ENCODE measurements around the gene HJURP. TPM values are rescaled to one million over a fixed set of nuclear protein-coding genes. Genes with fewer than 3 reads are reported as not detected.

The HJURP gene
- total RNA-seq, 4 donors from 2014 or later, result 0.27 to 0.45 (median 0.38) TPM; not detected in 1

- WGBS, 2 donors, result 78 to 82% methylated on average over 9 of the region's 9 CpGs
- H3K9me3 ChIP-seq, result no peaks in the 10 kb centered on the region
- H3K36me3 ChIP-seq, result no peaks in the 10 kb centered on the region
- intact Hi-C loops (cut with DNase I), result no loop called here
- no peaks in the 10 kb centered on the region for H3K4me1 ChIP-seq
- no peak for DNase-seq
- TF ChIP-seq CTCF (IDR thresholded peaks at IDR 0.05) (no peak), POLR2A (IDR thresholded peaks at IDR 0.05) (no peak)
- H3K27me3 ChIP-seq, result no peaks in the 10 kb centered on the region
- H3K4me3 ChIP-seq (replicated peaks in 1 of 3), result no peak overlapping the region
- H3K27ac ChIP-seq, result no peak overlapping the region
Observed at GRCh38 chr2:233832414-233832813, 21.9 kb downstream of the HJURP start.

DNA sequence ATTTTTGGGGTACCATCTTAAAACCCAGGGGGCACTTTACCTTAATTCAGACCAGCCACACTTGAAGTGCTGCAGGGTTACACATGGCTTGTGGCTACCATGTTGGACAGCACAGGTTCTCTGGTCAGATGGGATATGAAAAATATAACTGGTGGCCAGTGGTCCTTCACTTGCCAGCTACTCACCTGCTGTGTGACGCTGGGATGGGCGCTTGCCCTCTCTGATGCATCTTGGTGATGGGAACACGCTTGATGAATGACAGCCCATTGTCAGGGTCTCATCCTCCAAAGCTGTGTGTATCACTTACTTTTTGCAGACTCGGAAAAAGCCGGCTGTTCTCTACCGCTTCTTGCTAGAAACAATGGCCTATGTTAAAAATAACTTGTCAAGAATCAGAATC lies 22.5 kb downstream of the HJURP start:
- no peak overlapping the region for H3K27ac ChIP-seq
- WGBS, 2 donors, result 98 to 99% methylated on average over 6 of the region's 6 CpGs
- H3K36me3 ChIP-seq, result no peaks in the 10 kb centered on the region
- no peak overlapping the region for H3K4me3 ChIP-seq (replicated peaks in 1 of 3)
- intact Hi-C loops (cut with DNase I), result no loop called here
- no peaks in the 10 kb centered on the region for H3K4me1 ChIP-seq
- no peaks in the 10 kb centered on the region for H3K9me3 ChIP-seq
- TF ChIP-seq POLR2A (IDR thresholded peaks at IDR 0.05) (no peak), CTCF (IDR thresholded peaks at IDR 0.05) (no peak)
- no peak for DNase-seq
- no peaks in the 10 kb centered on the region for H3K27me3 ChIP-seq

DNA sequence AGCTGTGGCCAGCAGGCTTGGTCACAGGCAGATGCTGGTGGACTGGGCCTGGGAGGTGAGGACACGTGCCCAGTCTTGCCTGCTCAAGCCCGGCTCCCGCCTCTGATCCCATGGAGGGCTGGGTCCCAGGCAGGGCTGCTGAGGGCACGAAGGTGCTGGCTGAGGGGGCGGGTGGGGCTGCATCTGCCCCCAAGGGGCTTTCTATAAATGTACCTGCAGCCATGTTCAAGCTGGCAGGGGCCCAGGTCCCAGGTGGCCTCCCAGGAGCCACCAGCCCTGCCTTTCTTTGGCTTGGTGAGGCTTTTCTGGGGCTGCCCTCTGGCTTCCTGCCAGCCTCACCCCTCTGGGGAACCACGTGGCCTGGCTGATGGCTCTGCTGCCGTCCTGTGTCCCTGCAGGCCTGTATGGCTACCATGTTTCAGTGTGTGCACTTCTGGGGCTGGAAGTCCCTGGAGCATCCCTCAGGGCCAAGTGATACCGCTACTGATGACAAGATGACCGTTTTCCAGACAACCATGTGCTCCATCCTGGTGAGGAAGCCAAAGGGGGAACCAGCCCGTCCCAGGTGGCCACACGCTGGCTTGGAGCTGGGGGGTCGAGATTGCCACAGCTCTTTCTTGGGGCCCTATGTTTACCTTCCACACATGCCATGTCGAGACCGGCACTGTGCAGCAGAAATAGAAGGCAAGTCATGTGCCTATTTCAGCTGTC lies 23.2 kb downstream of the HJURP start:
- DNase-seq, result no peak
- 63 to 81% methylated on average over 6 to 14 of the region's 14 CpGs for WGBS, 2 donors
- intact Hi-C loops (cut with DNase I), result no loop called here

DNA sequence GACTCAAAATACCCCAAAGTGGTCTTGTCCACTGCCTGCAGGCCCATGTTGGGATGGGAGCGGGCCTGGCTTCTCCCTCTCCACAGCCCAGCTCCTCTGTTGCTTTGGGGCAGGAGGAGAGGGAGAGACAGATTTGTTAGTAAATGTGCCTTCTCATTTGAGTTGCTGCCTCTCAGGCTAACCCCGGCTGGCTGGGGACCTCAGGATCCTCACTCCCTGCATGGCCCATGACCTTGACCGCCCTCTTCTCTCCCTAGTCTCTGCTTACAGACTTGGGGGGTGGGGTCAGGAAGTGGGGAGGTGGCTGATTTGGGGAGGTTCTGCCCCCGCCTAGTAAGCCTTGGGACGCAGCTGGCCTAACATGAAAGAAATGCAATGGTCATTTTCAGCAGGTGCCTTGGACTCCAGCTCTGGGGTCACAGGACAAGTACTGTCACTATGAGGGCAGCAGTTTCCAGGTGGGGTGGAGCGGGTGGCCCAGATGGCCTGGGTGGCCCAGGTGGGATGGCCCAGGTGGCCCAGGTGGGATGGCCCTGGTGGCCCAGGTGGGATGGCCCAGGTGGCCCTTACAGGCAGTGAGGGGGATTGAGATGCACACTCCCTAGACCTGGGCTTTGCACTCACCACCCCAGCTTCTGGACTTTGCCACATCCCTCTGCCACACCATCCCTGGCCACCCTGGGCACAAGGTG lies 24.1 kb downstream of the HJURP start:
- 90 to 95% methylated on average over 5 to 6 of the region's 6 CpGs for WGBS, 2 donors
- Histone ChIP-seq H3K4me3 (replicated peaks in 1 of 3) (no peak overlapping the region), H3K27ac (no peak overlapping the region), H3K36me3 (no peaks in the 10 kb centered on the region), H3K9me3 (no peaks in the 10 kb centered on the region), H3K4me1 (no peaks in the 10 kb centered on the region), H3K27me3 (no peaks in the 10 kb centered on the region)
- DNase-seq, result no peak
- intact Hi-C loops (cut with DNase I), result no loop called here
- TF ChIP-seq CTCF (IDR thresholded peaks at IDR 0.05) (no peak), POLR2A (IDR thresholded peaks at IDR 0.05) (no peak)

More for the DNA sequence above, 23.2 kb downstream of the HJURP start:
- no peaks in the 10 kb centered on the region for H3K4me1 ChIP-seq
- H3K4me3 ChIP-seq (replicated peaks in 1 of 3), result no peak overlapping the region
- no peaks in the 10 kb centered on the region for H3K27me3 ChIP-seq
- no peak for TF ChIP-seq CTCF (IDR thresholded peaks at IDR 0.05)
- no peak for TF ChIP-seq POLR2A (IDR thresholded peaks at IDR 0.05)
- H3K27ac ChIP-seq, result no peak overlapping the region
- H3K36me3 ChIP-seq, result no peaks in the 10 kb centered on the region
- no peaks in the 10 kb centered on the region for H3K9me3 ChIP-seq
